ENCODE measurements around the gene AKT2. TPM values are rescaled to one million over a fixed set of nuclear protein-coding genes. Genes with fewer than 3 reads are reported as not detected.
A peak's percentile ranks its signal among the peaks of the same experiment; 100 is the strongest.

Gene AKT2
- total and polyA plus RNA-seq, 9 donors: 78.4 to 160 (median 112) TPM

- H3K4me3 ChIP-seq: no peak overlapping the region
- no peak for DNase-seq
- intact Hi-C loops (cut with DNase I): loop anchor here in 3 of 4 donors (10.0 kb wide), 2 partner anchors 292 to 332 kb away; no protein-coding TSS in a partner anchor
- no peak overlapping the region for H3K27ac ChIP-seq
- H3K27me3 ChIP-seq: peaks cover 2% of the 10 kb centered on the region
- TF ChIP-seq CTCF (IDR thresholded peaks at IDR 0.05) (no peak), POLR2A (IDR thresholded peaks at IDR 0.05) (no peak), EP300 (IDR thresholded peaks at IDR 0.05) (no peak)
- H3K36me3 ChIP-seq: no peaks in the 10 kb centered on the region
- no peaks in the 10 kb centered on the region for H3K4me1 ChIP-seq (ENCODE audit: insufficient read depth)
- no peaks in the 10 kb centered on the region for H3K9me3 ChIP-seq
- 83 to 86% (median 84%) methylated on average over 6 of the region's 6 CpGs for WGBS, 3 donors
Measured at GRCh38 chr19:40302224-40303011, 17.3 kb upstream of the AKT2 start.

DNA sequence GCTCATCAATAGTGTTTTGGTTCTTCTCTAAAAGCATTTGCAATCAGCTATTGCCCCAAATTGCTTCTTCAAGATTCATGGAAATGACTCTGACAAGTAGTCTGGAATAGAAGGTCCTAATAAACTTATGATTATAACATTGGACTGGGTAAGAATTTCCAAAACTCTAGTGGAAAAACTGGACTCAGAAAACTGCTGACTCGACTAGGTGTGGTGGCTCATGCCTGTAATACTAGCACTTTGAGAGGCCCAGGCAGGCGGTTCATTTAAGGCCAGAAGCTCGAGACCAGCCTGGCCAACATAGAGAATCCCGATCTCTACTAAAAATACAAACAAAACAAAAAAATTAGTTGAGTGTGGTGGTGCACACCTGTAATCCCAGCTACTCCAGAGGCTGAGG, 15.5 kb upstream of the AKT2 start:
- intact Hi-C loops (cut with DNase I): loop anchor here in 3 of 4 donors (10.0 kb wide), 2 partner anchors 294 to 334 kb away; no protein-coding TSS in a partner anchor
- no peak overlapping the region for H3K27ac ChIP-seq
- no peak for TF ChIP-seq CTCF (IDR thresholded peaks at IDR 0.05)
- TF ChIP-seq POLR2A (IDR thresholded peaks at IDR 0.05): no peak
- TF ChIP-seq EP300 (IDR thresholded peaks at IDR 0.05): no peak
- H3K9me3 ChIP-seq: no peaks in the 10 kb centered on the region
- no peaks in the 10 kb centered on the region for H3K4me1 ChIP-seq (ENCODE audit: insufficient read depth)
- 92 to 94% (median 92%) methylated on average over 4 of the region's 4 CpGs for WGBS, 3 donors
- no peak overlapping the region for H3K4me3 ChIP-seq
- no peaks in the 10 kb centered on the region for H3K36me3 ChIP-seq
- no peak for DNase-seq
- H3K27me3 ChIP-seq: peaks cover 2% of the 10 kb centered on the region

GRCh38 chr19:40298026-40298425, 12.9 kb upstream of the AKT2 start:
- no peaks in the 10 kb centered on the region for H3K36me3 ChIP-seq
- H3K4me1 ChIP-seq (ENCODE audit: insufficient read depth): no peaks in the 10 kb centered on the region
- WGBS, 3 donors: 47 to 51% (median 49%) methylated on average over 3 of the region's 3 CpGs
- no peak overlapping the region for H3K27ac ChIP-seq
- intact Hi-C loops (cut with DNase I): no loop called here
- H3K9me3 ChIP-seq: no peaks in the 10 kb centered on the region
- TF ChIP-seq CTCF (IDR thresholded peaks at IDR 0.05) (no peak), POLR2A (IDR thresholded peaks at IDR 0.05) (no peak), EP300 (IDR thresholded peaks at IDR 0.05) (no peak)
- H3K4me3 ChIP-seq: no peak overlapping the region
- DNase-seq: no peak
- peaks cover 2% of the 10 kb centered on the region for H3K27me3 ChIP-seq

DNA sequence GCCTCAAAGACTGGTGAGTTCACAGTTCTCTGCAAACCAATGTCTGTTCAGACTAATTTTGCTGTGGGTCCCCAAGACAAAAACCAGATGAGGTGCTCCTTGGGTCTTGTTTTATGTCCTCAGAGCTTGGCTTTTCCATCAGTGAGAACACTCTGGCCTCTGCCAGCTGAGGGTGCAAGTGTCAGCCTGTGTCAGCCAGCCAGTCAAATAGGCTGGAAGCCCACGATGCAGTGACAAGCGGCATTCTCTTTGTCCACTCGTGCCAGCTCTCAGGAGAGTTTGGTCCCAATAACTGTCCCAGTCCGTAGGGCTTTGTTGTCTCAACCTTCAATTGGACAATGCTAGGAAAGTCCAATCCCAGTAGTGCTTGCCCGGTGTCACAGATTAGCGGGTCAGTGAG, 9.4 kb upstream of the AKT2 start:
- 88 to 95% (median 93%) methylated on average over 6 of the region's 6 CpGs for WGBS, 3 donors
- Histone ChIP-seq H3K27me3 (peaks cover 2% of the 10 kb centered on the region), H3K9me3 (no peaks in the 10 kb centered on the region), H3K4me3 (no peak overlapping the region), H3K36me3 (no peaks in the 10 kb centered on the region), H3K27ac (no peak overlapping the region), H3K4me1 (ENCODE audit: insufficient read depth) (no peaks in the 10 kb centered on the region)
- DNase-seq: peak in 1 of 5 donors; percentile 13
- intact Hi-C loops (cut with DNase I): no loop called here
- TF ChIP-seq EP300 (IDR thresholded peaks at IDR 0.05) (no peak), POLR2A (IDR thresholded peaks at IDR 0.05) (no peak), CTCF (IDR thresholded peaks at IDR 0.05) (no peak)

Measured in ovary (tissue), 9 donors.